ENCODE results near the gene PLK5.

- TF ChIP-seq SMC3 (IDR thresholded peaks at IDR 0.05; ENCODE audit: low read depth, low read length), result no peak
- TF ChIP-seq MXI1 (IDR thresholded peaks at IDR 0.05; ENCODE audit: borderline replicate concordance, low read depth, low read length), result no peak
- TF ChIP-seq CTCF (conservative IDR thresholded peaks at IDR 0.05; ENCODE audit: low read depth, low read length), result no peak
- TF ChIP-seq POLR2A (IDR thresholded peaks at IDR 0.05; ENCODE audit: low read depth, low read length), result no peak
- no peak for TF ChIP-seq ELK1 (IDR thresholded peaks at IDR 0.05; ENCODE audit: borderline replicate concordance, low read depth, low read length)
These were observed 19.7 kb upstream of the PLK5 start for GRCh38 chr19:1503925-1504773.

Data from IMR-90 (cell line).